GM23338 (cell line): ENCODE measurements around the gene KIAA1217. TPM values are rescaled to one million over a fixed set of nuclear protein-coding genes. Genes with fewer than 3 reads are reported as not detected.

Experiments
- ATAC-seq: fragments of 200-7000 bp; cut with Tn5 transposase; 3 replicates; pipeline ENCODE4 v1.9.1; 2020
- DNase-seq: peaks from one replicate; pipeline ENCODE4 v3.0.0-alpha.2; 2015; ENCODE audit warnings: low spot score
- H2AFZ ChIP-seq: fragments of 200-600 bp; sonication (generic); 2 replicates; pipeline ENCODE4 v1.8.0; 2016; ENCODE audit warnings: antibody characterized with exemption, mild to moderate bottlenecking, moderate library complexity
- H3F3A ChIP-seq: fragments of 200-600 bp; sonication (generic); replicated peaks from 2 replicates; pipeline ENCODE4 v1.8.0; 2017; ENCODE audit warnings: antibody characterized with exemption, mixed run types, low read depth
- H3K27ac ChIP-seq: fragments of 200-600 bp; sonication (generic); 2 replicates; pipeline ENCODE4 v1.6.1; 2016; ENCODE audit warnings: low read depth
- H3K27me3 ChIP-seq: fragments of 200-600 bp; sonication (generic); 2 replicates; pipeline ENCODE4 v1.8.0; 2016; ENCODE audit warnings: mild to moderate bottlenecking, mixed run types, moderate library complexity; ENCODE audit not compliant: insufficient read depth
- H3K36me3 ChIP-seq: fragments of 200-600 bp; sonication (generic); 2 replicates; pipeline ENCODE4 v1.8.0; 2016; ENCODE audit warnings: mild to moderate bottlenecking; ENCODE audit not compliant: insufficient read depth
- H3K4me1 ChIP-seq: fragments of 200-600 bp; sonication (generic); 2 replicates; pipeline ENCODE4 v1.8.0; 2016; ENCODE audit warnings: mild to moderate bottlenecking, moderate library complexity; ENCODE audit not compliant: insufficient read depth
- H3K4me2 ChIP-seq: fragments of 200-600 bp; sonication (generic); 2 replicates; pipeline ENCODE4 v1.7.1; 2017; ENCODE audit warnings: mixed run types
- H3K4me3 ChIP-seq: fragments of 200-600 bp; sonication (generic); 2 replicates; pipeline ENCODE4 v1.6.1; 2016; ENCODE audit warnings: mixed run types
- H3K79me2 ChIP-seq: fragments of 200-600 bp; sonication (generic); replicated peaks from 2 replicates; pipeline ENCODE4 v1.8.0; 2017; ENCODE audit warnings: mild to moderate bottlenecking; ENCODE audit not compliant: insufficient read depth
- H3K9me2 ChIP-seq: fragments of 200-600 bp; sonication (generic); 2 replicates; pipeline ENCODE4 v1.8.0; 2017; ENCODE audit not compliant: insufficient read depth
- H4K20me1 ChIP-seq: fragments of 200-600 bp; sonication (generic); replicated peaks from 2 replicates; pipeline ENCODE4 v1.8.0; 2017; ENCODE audit warnings: mild to moderate bottlenecking; ENCODE audit not compliant: insufficient read depth
- H3K27ac Mint-ChIP-seq: 2 replicates; pipeline ENCODE4 v1.8.0; 2020; ENCODE audit warnings: inconsistent platforms, mild to moderate bottlenecking, moderate library complexity, mixed read lengths
- H3K27me3 Mint-ChIP-seq: 3 replicates; pipeline ENCODE4 v1.8.0; 2022; ENCODE audit warnings: low read depth, mild to moderate bottlenecking, moderate library complexity, mixed read lengths, inconsistent platforms; ENCODE audit not compliant: insufficient read depth, poor library complexity
- H3K36me3 Mint-ChIP-seq: 3 replicates; pipeline ENCODE4 v1.8.0; 2021; ENCODE audit warnings: low read depth, mild to moderate bottlenecking, inconsistent platforms, moderate library complexity, mixed read lengths
- H3K4me1 Mint-ChIP-seq: 3 replicates; pipeline ENCODE4 v1.8.0; 2020; ENCODE audit warnings: mild to moderate bottlenecking, inconsistent platforms, mixed read lengths
- H3K4me3 Mint-ChIP-seq: 3 replicates; pipeline ENCODE4 v1.8.0; 2021; ENCODE audit warnings: moderate library complexity, mild to moderate bottlenecking, inconsistent platforms, mixed read lengths
- H3K9me3 Mint-ChIP-seq: 3 replicates; pipeline ENCODE4 v1.8.0; 2020; ENCODE audit warnings: moderate library complexity, mild to moderate bottlenecking, inconsistent platforms, mixed read lengths
- CREB1 ChIP-seq: fragments of 250-450 bp; sonication (Bioruptor Pico); IDR thresholded peaks from 2 replicates; pipeline ENCODE4 v1.5.0; 2020; ENCODE audit warnings: low read depth, mild to moderate bottlenecking, moderate library complexity
- EZH2 ChIP-seq: fragments of 200-600 bp; sonication (generic); IDR thresholded peaks from one replicate; pipeline ENCODE4 v1.8.0; 2017; ENCODE audit warnings: antibody characterized with exemption, mild to moderate bottlenecking, low read depth; ENCODE audit not compliant: unreplicated experiment
- EZH2phosphoT487 ChIP-seq: fragments of 200-600 bp; sonication (generic); IDR thresholded peaks from one replicate; pipeline ENCODE4 v1.8.1; 2018; ENCODE audit warnings: antibody characterized with exemption; ENCODE audit not compliant: unreplicated experiment
- JUNB ChIP-seq: IDR thresholded peaks from one replicate; pipeline ENCODE4 v1.6.1; 2016; ENCODE audit warnings: antibody characterized with exemption; ENCODE audit not compliant: unreplicated experiment
- NANOG ChIP-seq: IDR thresholded peaks from 2 replicates; pipeline ENCODE4 v1.6.1; 2016; ENCODE audit warnings: antibody characterized with exemption, borderline replicate concordance
- POLR2AphosphoS5 ChIP-seq: IDR thresholded peaks from 2 replicates; pipeline ENCODE4 v1.6.1; 2016; ENCODE audit warnings: antibody characterized with exemption, low read depth
- STAT1 ChIP-seq: IDR thresholded peaks from one replicate; pipeline ENCODE4 v1.6.1; 2016; ENCODE audit warnings: antibody characterized with exemption; ENCODE audit not compliant: unreplicated experiment
- ZNF114 ChIP-seq: fragments of 250-450 bp; sonication (Bioruptor Pico); IDR thresholded peaks from 2 replicates; pipeline ENCODE4 v1.5.0; 2020; ENCODE audit warnings: mild to moderate bottlenecking, moderate library complexity
- ZNF331 ChIP-seq: fragments of 250-450 bp; sonication (Bioruptor Pico); IDR thresholded peaks from 2 replicates; pipeline ENCODE4 v1.5.0; 2020; ENCODE audit warnings: low read depth, mild to moderate bottlenecking, moderate library complexity
- polyA plus RNA-seq: library from polyadenylated mRNA; unstranded; fragments of >200 nt; fragmentation: Nextera tagmentation; extraction: Ambion mirVana; gene quantifications from 2 replicates; pipeline ENCODE4 v1.2.1, GENCODE V29; 2016
- total RNA-seq: library from RNA; depleted of rRNA; stranded (reverse); fragments of >200 nt; shearing (Covaris generic); gene quantifications from 2 replicates; pipeline ENCODE4 v1.2.3, GENCODE V29; 2014
- TF ChIP-seq, protein P1 (sequence below): IDR thresholded peaks from 2 replicates; pipeline ENCODE4 v1.6.1; 2016; ENCODE audit warnings: antibody characterized with exemption
- TF ChIP-seq, protein P2 (sequence below), 2 experiments: fragments of 200-600 bp in 1 of 2; sonication (generic) in 1 of 2; conservative IDR thresholded peaks; 2 replicates each; pipeline versions ENCODE4 v1.5.1 to v1.6.1; 2016 to 2017; ENCODE audit warnings: antibody characterized with exemption in 2 of 2, low read depth in 2 of 2, mild to moderate bottlenecking in 2 of 2, moderate library complexity in 1 of 2
- TF ChIP-seq, protein P3 (sequence below): fragments of 250-450 bp; sonication (Bioruptor Pico); IDR thresholded peaks from 2 replicates; pipeline ENCODE4 v1.5.0; 2020; ENCODE audit warnings: mild to moderate bottlenecking, moderate library complexity
- TF ChIP-seq, protein P4 (sequence below): IDR thresholded peaks from one replicate; pipeline ENCODE4 v1.6.1; 2018; ENCODE audit warnings: antibody characterized with exemption; ENCODE audit not compliant: unreplicated experiment

The KIAA1217 gene
- total and polyA plus RNA-seq, 2 experiments from 2014 or later = 6.4 to 9.1 TPM

DNA sequence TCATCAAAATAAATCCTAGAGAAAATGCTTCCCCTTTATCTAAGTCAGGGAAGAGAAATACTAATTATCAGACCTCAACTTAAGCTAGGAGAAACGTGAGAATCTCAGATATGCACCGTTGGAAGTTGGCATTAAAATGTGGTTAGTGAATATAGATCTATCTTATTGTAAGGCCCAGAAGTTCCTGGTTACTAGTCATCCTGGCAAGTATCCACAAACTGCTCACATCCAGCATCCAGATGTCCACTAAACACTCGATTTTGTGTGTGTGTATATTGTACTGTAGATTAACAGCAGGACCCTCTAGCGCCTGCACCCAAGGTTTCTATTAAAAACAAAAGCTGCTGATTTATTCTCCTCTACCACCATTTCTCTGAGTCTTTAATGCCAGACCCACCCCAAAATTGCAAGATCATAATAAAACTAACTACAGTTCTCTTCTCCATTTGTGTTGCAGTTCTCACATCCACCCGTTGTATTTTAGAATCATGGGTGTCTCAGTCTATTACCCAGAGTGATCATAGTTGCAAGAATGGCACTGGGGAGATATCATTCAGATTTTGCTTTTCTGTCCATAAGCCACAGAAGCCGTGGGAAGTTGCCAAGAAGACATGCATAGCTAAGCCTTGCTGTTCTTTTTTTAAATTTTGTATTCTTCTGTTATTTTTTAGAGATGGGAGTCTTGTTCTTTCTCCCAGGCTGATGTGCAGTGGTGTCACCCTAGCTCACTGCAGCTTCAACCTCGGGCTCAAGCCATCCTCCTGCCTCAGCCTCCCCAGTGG lies 165.4 kb downstream of the KIAA1217 start:
- Histone ChIP-seq H3K36me3 (no peaks in the 10 kb centered on the region), H3K27me3 (no peaks in the 10 kb centered on the region), H2AFZ (no peak overlapping the region), H3K4me1 (peaks cover 13% of the 10 kb centered on the region), H3F3A (no peaks in the 10 kb centered on the region), H3K9me2 (no peaks in the 10 kb centered on the region), H3K4me3 (no peak overlapping the region), H3K4me2 (no peak overlapping the region), H3K79me2 (no peaks in the 10 kb centered on the region), H4K20me1 (no peaks in the 10 kb centered on the region), H3K27ac (no peak overlapping the region)
- peaks cover 16% of the 10 kb centered on the region for H3K4me1 Mint-ChIP-seq
- ATAC-seq (no peak), DNase-seq (no peak)
- H3K9me3 Mint-ChIP-seq = peaks cover 17% of the 10 kb centered on the region; the same call in 2 of the 3 replicates
- no peak overlapping the region for H3K27ac Mint-ChIP-seq
- TF ChIP-seq NANOG (no peak), STAT1 (no peak), POLR2AphosphoS5 (no peak), ZNF331 (no peak), ZNF114 (CRISPR knock-in tag) (no peak), EZH2 (no peak), JUNB (no peak), CREB1 (CRISPR knock-in tag) (no peak), EZH2phosphoT487 (no peak)
- TF ChIP-seq, protein P1, sequence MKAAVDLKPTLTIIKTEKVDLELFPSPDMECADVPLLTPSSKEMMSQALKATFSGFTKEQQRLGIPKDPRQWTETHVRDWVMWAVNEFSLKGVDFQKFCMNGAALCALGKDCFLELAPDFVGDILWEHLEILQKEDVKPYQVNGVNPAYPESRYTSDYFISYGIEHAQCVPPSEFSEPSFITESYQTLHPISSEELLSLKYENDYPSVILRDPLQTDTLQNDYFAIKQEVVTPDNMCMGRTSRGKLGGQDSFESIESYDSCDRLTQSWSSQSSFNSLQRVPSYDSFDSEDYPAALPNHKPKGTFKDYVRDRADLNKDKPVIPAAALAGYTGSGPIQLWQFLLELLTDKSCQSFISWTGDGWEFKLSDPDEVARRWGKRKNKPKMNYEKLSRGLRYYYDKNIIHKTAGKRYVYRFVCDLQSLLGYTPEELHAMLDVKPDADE = no peak
- TF ChIP-seq, protein P2, sequence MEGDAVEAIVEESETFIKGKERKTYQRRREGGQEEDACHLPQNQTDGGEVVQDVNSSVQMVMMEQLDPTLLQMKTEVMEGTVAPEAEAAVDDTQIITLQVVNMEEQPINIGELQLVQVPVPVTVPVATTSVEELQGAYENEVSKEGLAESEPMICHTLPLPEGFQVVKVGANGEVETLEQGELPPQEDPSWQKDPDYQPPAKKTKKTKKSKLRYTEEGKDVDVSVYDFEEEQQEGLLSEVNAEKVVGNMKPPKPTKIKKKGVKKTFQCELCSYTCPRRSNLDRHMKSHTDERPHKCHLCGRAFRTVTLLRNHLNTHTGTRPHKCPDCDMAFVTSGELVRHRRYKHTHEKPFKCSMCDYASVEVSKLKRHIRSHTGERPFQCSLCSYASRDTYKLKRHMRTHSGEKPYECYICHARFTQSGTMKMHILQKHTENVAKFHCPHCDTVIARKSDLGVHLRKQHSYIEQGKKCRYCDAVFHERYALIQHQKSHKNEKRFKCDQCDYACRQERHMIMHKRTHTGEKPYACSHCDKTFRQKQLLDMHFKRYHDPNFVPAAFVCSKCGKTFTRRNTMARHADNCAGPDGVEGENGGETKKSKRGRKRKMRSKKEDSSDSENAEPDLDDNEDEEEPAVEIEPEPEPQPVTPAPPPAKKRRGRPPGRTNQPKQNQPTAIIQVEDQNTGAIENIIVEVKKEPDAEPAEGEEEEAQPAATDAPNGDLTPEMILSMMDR (conservative IDR thresholded peaks at IDR 0.05; ENCODE audit: low read depth in 2 of 2) = no peak
- TF ChIP-seq, protein P3, sequence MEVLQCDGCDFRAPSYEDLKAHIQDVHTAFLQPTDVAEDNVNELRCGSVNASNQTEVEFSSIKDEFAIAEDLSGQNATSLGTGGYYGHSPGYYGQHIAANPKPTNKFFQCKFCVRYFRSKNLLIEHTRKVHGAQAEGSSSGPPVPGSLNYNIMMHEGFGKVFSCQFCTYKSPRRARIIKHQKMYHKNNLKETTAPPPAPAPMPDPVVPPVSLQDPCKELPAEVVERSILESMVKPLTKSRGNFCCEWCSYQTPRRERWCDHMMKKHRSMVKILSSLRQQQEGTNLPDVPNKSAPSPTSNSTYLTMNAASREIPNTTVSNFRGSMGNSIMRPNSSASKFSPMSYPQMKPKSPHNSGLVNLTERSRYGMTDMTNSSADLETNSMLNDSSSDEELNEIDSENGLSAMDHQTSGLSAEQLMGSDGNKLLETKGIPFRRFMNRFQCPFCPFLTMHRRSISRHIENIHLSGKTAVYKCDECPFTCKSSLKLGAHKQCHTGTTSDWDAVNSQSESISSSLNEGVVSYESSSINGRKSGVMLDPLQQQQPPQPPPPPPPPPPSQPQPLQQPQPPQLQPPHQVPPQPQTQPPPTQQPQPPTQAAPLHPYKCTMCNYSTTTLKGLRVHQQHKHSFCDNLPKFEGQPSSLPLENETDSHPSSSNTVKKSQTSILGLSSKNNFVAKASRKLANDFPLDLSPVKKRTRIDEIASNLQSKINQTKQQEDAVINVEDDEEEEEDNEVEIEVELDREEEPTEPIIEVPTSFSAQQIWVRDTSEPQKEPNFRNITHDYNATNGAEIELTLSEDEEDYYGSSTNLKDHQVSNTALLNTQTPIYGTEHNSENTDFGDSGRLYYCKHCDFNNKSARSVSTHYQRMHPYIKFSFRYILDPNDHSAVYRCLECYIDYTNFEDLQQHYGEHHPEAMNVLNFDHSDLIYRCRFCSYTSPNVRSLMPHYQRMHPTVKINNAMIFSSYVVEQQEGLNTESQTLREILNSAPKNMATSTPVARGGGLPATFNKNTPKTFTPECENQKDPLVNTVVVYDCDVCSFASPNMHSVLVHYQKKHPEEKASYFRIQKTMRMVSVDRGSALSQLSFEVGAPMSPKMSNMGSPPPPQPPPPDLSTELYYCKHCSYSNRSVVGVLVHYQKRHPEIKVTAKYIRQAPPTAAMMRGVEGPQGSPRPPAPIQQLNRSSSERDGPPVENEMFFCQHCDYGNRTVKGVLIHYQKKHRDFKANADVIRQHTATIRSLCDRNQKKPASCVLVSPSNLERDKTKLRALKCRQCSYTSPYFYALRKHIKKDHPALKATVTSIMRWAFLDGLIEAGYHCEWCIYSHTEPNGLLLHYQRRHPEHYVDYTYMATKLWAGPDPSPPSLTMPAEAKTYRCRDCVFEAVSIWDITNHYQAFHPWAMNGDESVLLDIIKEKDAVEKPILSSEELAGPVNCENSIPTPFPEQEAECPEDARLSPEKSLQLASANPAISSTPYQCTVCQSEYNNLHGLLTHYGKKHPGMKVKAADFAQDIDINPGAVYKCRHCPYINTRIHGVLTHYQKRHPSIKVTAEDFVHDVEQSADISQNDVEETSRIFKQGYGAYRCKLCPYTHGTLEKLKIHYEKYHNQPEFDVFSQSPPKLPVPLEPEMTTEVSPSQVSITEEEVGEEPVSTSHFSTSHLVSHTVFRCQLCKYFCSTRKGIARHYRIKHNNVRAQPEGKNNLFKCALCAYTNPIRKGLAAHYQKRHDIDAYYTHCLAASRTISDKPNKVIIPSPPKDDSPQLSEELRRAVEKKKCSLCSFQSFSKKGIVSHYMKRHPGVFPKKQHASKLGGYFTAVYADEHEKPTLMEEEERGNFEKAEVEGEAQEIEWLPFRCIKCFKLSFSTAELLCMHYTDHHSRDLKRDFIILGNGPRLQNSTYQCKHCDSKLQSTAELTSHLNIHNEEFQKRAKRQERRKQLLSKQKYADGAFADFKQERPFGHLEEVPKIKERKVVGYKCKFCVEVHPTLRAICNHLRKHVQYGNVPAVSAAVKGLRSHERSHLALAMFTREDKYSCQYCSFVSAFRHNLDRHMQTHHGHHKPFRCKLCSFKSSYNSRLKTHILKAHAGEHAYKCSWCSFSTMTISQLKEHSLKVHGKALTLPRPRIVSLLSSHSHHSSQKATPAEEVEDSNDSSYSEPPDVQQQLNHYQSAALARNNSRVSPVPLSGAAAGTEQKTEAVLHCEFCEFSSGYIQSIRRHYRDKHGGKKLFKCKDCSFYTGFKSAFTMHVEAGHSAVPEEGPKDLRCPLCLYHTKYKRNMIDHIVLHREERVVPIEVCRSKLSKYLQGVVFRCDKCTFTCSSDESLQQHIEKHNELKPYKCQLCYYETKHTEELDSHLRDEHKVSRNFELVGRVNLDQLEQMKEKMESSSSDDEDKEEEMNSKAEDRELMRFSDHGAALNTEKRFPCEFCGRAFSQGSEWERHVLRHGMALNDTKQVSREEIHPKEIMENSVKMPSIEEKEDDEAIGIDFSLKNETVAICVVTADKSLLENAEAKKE (CRISPR knock-in tag) = no peak
- TF ChIP-seq, protein P4, sequence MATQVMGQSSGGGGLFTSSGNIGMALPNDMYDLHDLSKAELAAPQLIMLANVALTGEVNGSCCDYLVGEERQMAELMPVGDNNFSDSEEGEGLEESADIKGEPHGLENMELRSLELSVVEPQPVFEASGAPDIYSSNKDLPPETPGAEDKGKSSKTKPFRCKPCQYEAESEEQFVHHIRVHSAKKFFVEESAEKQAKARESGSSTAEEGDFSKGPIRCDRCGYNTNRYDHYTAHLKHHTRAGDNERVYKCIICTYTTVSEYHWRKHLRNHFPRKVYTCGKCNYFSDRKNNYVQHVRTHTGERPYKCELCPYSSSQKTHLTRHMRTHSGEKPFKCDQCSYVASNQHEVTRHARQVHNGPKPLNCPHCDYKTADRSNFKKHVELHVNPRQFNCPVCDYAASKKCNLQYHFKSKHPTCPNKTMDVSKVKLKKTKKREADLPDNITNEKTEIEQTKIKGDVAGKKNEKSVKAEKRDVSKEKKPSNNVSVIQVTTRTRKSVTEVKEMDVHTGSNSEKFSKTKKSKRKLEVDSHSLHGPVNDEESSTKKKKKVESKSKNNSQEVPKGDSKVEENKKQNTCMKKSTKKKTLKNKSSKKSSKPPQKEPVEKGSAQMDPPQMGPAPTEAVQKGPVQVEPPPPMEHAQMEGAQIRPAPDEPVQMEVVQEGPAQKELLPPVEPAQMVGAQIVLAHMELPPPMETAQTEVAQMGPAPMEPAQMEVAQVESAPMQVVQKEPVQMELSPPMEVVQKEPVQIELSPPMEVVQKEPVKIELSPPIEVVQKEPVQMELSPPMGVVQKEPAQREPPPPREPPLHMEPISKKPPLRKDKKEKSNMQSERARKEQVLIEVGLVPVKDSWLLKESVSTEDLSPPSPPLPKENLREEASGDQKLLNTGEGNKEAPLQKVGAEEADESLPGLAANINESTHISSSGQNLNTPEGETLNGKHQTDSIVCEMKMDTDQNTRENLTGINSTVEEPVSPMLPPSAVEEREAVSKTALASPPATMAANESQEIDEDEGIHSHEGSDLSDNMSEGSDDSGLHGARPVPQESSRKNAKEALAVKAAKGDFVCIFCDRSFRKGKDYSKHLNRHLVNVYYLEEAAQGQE = no peak
- peaks cover 4% of the 10 kb centered on the region for H3K27me3 Mint-ChIP-seq
- H3K4me3 Mint-ChIP-seq = no peak overlapping the region
- H3K36me3 Mint-ChIP-seq = peaks cover 24% of the 10 kb centered on the region
